ENCODE results near the gene RET. TPM values are rescaled to one million over a fixed set of nuclear protein-coding genes. Genes with fewer than 3 reads are reported as not detected.

The RET gene
- total RNA-seq, 2 experiments from 2014 or later = 0.22 TPM; not detected in 1

DNA sequence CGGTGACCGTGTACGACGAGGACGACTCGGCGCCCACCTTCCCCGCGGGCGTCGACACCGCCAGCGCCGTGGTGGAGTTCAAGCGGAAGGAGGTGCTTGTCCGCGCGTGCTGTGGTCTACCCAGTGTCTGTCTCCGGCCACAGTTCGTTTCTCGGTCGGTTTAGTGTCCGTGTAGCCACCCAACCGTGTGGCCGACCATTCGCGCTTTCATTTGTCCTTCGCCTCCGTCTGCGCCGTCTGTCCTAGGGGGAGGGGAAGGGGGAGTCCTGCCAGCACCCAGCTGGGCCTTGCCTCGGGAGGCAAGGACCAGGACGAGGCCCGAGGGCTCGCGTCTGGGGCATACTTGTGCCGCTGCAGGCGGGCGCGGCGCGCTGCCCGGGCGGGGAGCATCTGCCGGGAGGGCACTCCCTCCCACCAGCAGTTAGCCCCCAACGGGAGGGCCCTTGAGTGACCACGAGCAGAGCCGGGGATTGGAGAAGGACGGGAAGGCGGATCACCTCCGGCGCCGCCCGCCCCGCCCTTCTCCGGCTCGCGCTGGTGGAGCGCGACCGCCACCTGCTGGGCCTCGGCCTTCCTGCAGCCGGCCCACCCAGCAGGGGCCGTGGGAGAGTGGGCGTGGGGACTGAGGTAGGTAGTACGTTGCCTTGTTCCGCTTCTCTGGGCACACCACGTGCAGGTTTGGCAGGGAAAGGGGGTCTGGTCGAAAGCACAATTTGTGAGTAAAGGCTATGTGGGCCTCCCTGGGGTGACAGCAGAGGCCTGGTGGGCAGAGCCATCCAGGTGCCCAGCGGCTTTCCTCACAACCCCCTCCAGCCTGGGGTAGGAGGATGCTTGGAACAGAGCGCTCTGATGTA is 28.5 kb downstream of the RET start:
- H3K27ac Mint-ChIP-seq = peak overlapping the region; percentile 60
- H3K4me1 Mint-ChIP-seq = peaks cover 9% of the 10 kb centered on the region
- POLR2A ChIA-PET = interaction anchor here (2.0 kb wide), 1 partner anchor 33 kb away, joined by 7 read pairs; the partner anchor contains the start of gene CSGALNACT2
- no peaks in the 10 kb centered on the region for H3K36me3 Mint-ChIP-seq
- peaks cover 24% of the 10 kb centered on the region for H3K27me3 Mint-ChIP-seq
- H3K4me3 Mint-ChIP-seq = peak overlapping the region; percentile 77
- H3K9me3 Mint-ChIP-seq = no peaks in the 10 kb centered on the region
- DNase-seq (peak; percentile 91), ATAC-seq (ENCODE audit: low read depth) (peak; percentile 83)

DNA sequence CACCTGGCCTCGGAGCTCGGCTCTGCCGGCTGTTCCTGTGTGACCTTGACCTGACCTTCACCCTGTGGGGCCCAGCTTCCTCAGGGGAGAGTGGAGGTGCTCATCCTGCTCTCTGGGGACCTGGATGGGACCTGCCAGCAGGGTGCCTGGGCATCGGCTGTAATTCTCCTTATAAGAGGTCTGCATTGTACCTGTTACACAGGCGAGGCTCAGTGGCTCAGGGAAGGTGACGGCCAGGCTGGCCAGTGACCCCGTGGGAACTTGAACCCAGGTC is 29.0 kb downstream of the RET start:
- H3K36me3 Mint-ChIP-seq = no peaks in the 10 kb centered on the region
- peaks cover 24% of the 10 kb centered on the region for H3K27me3 Mint-ChIP-seq
- H3K9me3 Mint-ChIP-seq = no peaks in the 10 kb centered on the region
- H3K4me1 Mint-ChIP-seq = peaks cover 11% of the 10 kb centered on the region
- DNase-seq = no peak
- H3K4me3 Mint-ChIP-seq = no peak overlapping the region
- no peak overlapping the region for H3K27ac Mint-ChIP-seq
- POLR2A ChIA-PET = interaction anchor here (2.0 kb wide), 1 partner anchor 32 kb away, joined by 7 read pairs; the partner anchor contains the start of gene CSGALNACT2
- ATAC-seq (ENCODE audit: low read depth) = peak; percentile 6

DNA sequence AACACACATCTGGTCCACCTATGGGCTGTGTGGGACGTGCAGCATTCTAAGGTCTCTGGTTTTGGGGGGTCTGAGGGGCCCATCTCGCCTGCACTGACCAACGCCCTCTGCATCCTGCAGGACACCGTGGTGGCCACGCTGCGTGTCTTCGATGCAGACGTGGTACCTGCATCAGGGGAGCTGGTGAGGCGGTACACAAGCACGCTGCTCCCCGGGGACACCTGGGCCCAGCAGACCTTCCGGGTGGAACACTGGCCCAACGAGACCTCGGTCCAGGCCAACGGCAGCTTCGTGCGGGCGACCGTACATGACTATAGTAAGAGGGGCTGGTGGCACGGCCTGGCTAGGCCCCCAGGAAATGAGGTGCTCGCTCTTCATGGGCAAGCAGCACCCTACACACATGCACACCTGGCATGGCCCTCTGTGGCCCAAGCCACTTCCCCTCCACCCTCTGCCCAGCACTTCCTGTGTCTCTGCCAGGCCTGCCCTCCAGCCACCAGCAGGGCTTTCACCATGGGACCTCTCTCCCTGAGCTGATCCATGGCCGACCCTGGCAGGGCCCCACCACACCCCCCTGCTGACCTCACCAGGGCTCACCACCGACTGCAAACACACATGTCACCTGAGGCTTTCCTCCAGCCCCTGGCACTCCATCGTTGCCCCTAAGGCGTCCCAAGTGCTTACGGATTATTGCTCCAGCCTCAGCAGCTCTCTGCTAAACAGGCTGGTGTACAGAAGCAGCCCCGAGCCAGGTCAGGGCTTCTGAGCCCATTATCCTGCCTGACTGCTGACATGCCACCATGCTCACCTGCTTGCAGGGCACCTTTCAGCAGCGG is 29.6 kb downstream of the RET start:
- ATAC-seq (ENCODE audit: low read depth) (no peak), DNase-seq (no peak)
- H3K9me3 Mint-ChIP-seq = no peaks in the 10 kb centered on the region
- H3K36me3 Mint-ChIP-seq = no peaks in the 10 kb centered on the region
- H3K4me1 Mint-ChIP-seq = peaks cover 11% of the 10 kb centered on the region
- POLR2A ChIA-PET = interaction anchor here (2.0 kb wide), 1 partner anchor 32 kb away, joined by 7 read pairs; the partner anchor contains the start of gene CSGALNACT2
- H3K27me3 Mint-ChIP-seq = peaks cover 24% of the 10 kb centered on the region
- H3K4me3 Mint-ChIP-seq = no peak overlapping the region
- peak overlapping the region; percentile 56 for H3K27ac Mint-ChIP-seq

DNA sequence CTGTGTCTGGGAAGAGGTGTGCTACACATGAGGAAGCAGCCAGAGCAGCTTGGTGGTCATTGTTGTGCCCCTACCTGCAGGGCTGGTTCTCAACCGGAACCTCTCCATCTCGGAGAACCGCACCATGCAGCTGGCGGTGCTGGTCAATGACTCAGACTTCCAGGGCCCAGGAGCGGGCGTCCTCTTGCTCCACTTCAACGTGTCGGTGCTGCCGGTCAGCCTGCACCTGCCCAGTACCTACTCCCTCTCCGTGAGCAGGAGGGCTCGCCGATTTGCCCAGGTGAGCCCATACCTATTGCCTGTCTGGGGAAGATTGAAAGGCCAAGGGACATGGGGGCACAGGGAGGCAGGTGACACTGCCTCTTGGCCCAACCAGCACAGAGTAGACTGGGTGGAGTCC is 32.1 kb downstream of the RET start:
- no peaks in the 10 kb centered on the region for H3K9me3 Mint-ChIP-seq
- H3K27me3 Mint-ChIP-seq = peaks cover 6% of the 10 kb centered on the region
- DNase-seq (no peak), ATAC-seq (ENCODE audit: low read depth) (no peak)
- POLR2A ChIA-PET = no interaction called here
- peaks cover 10% of the 10 kb centered on the region for H3K4me1 Mint-ChIP-seq
- no peak overlapping the region for H3K27ac Mint-ChIP-seq
- no peak overlapping the region for H3K4me3 Mint-ChIP-seq
- no peaks in the 10 kb centered on the region for H3K36me3 Mint-ChIP-seq

DNA sequence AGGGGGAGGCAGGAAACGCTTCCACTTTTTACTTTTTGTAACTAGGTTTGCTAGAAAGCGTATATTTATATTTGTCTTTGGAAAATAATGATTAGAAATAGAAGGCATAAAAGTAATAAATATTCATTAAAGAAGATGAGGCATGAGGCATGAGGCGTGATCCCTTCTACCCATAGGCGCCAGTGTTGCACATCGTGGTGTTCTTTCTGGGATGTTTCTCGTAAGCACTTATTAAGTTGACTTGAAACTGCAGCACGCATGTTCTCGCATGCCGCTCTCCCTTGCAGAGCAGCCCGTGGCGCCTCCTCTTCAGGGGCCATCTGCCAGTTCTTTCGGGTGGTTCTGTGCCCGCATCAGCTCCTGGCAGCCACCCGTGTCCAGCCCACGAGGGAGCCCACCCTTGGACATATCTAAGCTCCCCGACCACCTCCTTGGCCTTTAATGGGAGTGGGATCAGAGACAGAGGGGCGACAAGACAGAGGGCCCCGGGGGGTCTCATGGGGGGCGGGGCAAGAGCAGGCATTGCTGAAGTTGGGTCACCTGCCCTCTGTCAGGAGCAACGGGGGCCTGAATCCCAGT is 32.9 kb downstream of the RET start:
- POLR2A ChIA-PET = interaction anchor here (1.5 kb wide), 1 partner anchor 28 kb away, joined by 4 read pairs; the partner anchor contains the start of gene CSGALNACT2
- Mint-ChIP-seq H3K4me1 (peaks cover 11% of the 10 kb centered on the region), H3K9me3 (no peaks in the 10 kb centered on the region), H3K36me3 (no peaks in the 10 kb centered on the region), H3K27ac (no peak overlapping the region), H3K4me3 (no peak overlapping the region), H3K27me3 (peaks cover 3% of the 10 kb centered on the region)
- DNase-seq = no peak
- no peak for ATAC-seq (ENCODE audit: low read depth)

DNA sequence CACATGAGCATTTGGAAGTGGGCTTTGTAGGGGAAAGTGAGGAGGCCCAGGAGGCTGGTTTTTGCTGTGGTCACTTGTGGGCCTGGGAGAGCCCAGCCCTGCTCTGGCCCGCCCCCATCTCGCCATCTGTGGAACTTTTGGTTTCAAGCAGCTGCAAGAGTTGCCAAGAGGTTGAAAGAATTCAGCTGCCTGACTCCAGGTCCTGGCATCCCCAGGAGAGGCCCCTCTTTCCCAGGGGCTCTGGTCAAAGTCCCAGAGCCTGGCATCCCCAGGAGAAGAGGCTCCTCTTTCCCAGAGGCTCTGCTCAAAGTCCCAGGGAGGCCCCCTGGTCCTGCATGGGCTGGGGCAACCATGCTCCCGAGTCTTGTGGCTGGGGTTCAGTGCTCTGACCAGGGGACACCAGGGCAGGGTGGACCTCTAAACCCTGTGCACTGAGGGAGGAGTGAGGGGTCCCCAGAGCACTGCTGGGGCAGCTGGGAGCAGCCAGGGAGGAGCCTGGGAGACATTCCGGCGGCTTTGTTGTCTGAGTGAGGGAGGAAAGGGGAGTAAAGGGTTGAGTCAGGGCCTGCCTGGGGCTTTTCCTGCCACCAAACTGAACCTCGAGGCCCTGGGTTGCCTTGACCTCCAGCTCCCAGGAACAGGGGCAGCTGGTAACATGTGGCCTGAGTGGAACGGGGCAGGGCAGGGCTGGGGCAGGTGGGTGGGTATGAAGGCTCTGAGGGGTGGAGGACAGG is 33.6 kb downstream of the RET start:
- DNase-seq (no peak), ATAC-seq (ENCODE audit: low read depth) (no peak)
- peaks cover 9% of the 10 kb centered on the region for H3K4me1 Mint-ChIP-seq
- POLR2A ChIA-PET = interaction anchor here (1.5 kb wide), 1 partner anchor 27 kb away, joined by 4 read pairs; the partner anchor contains the start of gene CSGALNACT2
- H3K36me3 Mint-ChIP-seq = no peaks in the 10 kb centered on the region
- H3K27ac Mint-ChIP-seq = no peak overlapping the region
- no peak overlapping the region for H3K4me3 Mint-ChIP-seq
- no peaks in the 10 kb centered on the region for H3K27me3 Mint-ChIP-seq
- no peaks in the 10 kb centered on the region for H3K9me3 Mint-ChIP-seq

DNA sequence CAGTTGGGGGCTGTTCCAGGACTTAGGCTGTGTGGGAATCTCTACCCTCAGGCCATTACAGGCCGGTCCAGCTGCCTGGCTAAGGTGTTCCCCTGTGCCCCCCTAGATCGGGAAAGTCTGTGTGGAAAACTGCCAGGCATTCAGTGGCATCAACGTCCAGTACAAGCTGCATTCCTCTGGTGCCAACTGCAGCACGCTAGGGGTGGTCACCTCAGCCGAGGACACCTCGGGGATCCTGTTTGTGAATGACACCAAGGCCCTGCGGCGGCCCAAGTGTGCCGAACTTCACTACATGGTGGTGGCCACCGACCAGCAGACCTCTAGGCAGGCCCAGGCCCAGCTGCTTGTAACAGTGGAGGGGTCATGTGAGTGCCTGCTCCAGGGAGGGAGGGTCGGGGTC is 34.2 kb downstream of the RET start:
- Mint-ChIP-seq H3K27ac (no peak overlapping the region), H3K27me3 (no peaks in the 10 kb centered on the region), H3K36me3 (no peaks in the 10 kb centered on the region), H3K4me3 (no peak overlapping the region), H3K4me1 (peaks cover 8% of the 10 kb centered on the region), H3K9me3 (no peaks in the 10 kb centered on the region)
- no peak for DNase-seq
- no peak for ATAC-seq (ENCODE audit: low read depth)
- POLR2A ChIA-PET = interaction anchor here (1.5 kb wide), 1 partner anchor 27 kb away, joined by 4 read pairs; the partner anchor contains the start of gene CSGALNACT2

DNA sequence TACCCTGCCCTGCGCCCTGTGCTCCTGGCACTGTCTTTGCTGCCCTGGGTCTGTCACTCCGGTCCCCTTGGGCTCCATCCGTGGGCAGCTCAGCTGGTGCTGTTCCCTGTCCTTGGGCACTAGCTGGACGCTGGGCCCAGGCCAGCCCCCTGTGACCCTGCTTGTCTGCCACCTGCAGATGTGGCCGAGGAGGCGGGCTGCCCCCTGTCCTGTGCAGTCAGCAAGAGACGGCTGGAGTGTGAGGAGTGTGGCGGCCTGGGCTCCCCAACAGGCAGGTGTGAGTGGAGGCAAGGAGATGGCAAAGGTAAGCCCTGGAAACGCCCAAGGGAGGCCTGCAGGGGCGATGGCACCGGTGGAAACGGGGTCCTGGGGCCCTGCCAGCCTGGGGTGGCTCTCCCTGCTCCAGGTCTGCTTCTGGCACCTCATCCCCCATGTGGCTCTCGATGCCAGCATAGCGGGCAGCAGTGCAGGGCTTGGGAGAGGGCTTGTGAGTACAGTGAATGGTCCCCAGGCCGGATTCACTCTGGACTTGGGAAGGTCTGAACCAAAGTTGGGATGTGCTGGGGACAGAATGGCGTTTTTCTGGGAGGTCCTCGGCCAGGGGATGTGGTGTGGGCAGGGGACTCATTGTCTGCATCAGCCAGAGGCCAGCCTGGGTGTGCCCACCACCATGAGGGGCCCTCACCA is 35.2 kb downstream of the RET start:
- Mint-ChIP-seq H3K36me3 (no peaks in the 10 kb centered on the region), H3K27me3 (no peaks in the 10 kb centered on the region), H3K27ac (peak overlapping the region; percentile 9), H3K9me3 (no peaks in the 10 kb centered on the region), H3K4me3 (no peak overlapping the region), H3K4me1 (peaks cover 3% of the 10 kb centered on the region)
- POLR2A ChIA-PET = no interaction called here
- ATAC-seq (ENCODE audit: low read depth) = no peak
- DNase-seq = no peak

DNA sequence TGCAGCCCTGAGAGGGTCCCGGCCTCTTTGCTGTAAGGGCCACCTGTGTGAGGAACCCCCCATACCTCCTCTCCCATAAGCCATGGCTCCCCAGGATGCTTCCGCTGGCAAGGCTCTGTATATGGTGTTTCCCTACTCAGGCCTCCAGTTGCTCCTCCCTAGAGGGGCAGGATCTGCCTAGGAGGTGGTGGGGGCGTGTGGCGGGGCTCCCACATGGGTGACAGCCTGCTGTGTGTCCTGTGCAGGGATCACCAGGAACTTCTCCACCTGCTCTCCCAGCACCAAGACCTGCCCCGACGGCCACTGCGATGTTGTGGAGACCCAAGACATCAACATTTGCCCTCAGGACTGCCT is 35.7 kb downstream of the RET start:
- DNase-seq (no peak), ATAC-seq (ENCODE audit: low read depth) (no peak)
- H3K4me3 Mint-ChIP-seq = no peak overlapping the region
- POLR2A ChIA-PET = no interaction called here
- H3K36me3 Mint-ChIP-seq = no peaks in the 10 kb centered on the region
- no peak overlapping the region for H3K27ac Mint-ChIP-seq
- no peaks in the 10 kb centered on the region for H3K9me3 Mint-ChIP-seq
- H3K4me1 Mint-ChIP-seq = peaks cover 3% of the 10 kb centered on the region
- H3K27me3 Mint-ChIP-seq = no peaks in the 10 kb centered on the region

DNA sequence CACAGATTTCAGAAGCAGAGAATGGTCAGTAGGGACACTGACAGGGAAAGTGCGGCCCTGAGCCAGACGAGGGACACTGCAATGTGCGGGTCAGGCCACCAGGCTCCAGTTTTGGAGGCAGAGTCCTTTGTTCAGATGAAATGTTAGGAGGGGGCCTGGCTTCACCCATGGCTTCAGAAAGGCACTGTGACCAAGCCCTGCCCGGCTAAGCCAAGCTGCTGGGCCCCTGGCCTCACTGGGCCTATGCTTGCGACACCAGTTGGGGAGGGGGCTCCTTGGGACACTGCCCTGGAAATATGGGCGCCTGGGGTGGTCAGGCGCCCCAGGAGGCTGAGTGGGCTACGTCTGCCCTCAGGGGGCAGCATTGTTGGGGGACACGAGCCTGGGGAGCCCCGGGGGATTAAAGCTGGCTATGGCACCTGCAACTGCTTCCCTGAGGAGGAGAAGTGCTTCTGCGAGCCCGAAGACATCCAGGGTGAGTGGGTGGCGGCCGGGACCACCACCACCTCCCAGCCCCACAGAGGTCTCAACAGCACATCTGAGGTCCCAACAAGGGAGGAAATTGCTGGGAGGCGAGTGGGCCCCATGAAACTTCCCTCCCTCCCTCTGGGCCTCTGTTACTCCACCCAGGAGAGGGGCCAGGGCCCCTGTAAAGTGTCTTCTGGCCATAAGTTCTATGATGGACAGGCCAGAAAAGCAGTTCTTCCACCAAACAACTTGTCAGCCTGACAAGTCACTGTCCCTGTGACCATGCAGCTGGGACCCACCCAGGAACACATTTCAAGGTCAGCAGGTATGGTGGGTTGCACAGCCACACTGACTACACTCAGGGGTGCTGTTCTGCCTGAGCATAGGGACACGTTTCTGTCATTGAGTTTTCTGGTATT is 36.6 kb downstream of the RET start:
- Mint-ChIP-seq H3K36me3 (no peaks in the 10 kb centered on the region), H3K9me3 (no peaks in the 10 kb centered on the region), H3K4me1 (peaks cover 3% of the 10 kb centered on the region), H3K4me3 (no peak overlapping the region), H3K27ac (no peak overlapping the region), H3K27me3 (no peaks in the 10 kb centered on the region)
- ATAC-seq (ENCODE audit: low read depth) (no peak), DNase-seq (no peak)
- POLR2A ChIA-PET = interaction anchor here (1.9 kb wide), 1 partner anchor 25 kb away, joined by 5 read pairs; the partner anchor contains the start of gene CSGALNACT2

DNA sequence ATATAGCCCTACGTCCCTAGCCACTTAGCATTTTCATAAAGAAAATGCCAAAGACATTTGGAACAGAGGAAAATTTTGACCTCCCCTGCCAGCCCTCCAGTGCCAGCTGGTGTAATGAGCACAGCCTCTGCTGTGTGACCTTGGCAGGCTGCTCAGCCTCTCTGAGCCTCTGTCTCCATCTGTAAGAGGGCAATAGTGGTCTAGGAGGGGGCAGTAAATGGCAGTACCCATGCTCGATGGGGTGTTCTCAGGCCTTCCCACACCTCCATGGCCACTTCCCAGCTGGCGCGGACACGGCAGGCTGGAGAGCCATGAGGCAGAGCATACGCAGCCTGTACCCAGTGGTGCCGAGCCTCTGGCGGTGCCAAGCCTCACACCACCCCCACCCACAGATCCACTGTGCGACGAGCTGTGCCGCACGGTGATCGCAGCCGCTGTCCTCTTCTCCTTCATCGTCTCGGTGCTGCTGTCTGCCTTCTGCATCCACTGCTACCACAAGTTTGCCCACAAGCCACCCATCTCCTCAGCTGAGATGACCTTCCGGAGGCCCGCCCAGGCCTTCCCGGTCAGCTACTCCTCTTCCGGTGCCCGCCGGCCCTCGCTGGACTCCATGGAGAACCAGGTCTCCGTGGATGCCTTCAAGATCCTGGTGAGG is 37.3 kb downstream of the RET start:
- Mint-ChIP-seq H3K4me1 (peaks cover 3% of the 10 kb centered on the region), H3K27ac (no peak overlapping the region), H3K36me3 (no peaks in the 10 kb centered on the region), H3K27me3 (no peaks in the 10 kb centered on the region), H3K9me3 (no peaks in the 10 kb centered on the region), H3K4me3 (no peak overlapping the region)
- DNase-seq (peak; percentile 20), ATAC-seq (ENCODE audit: low read depth) (no peak)
- POLR2A ChIA-PET = interaction anchor here (1.9 kb wide), 1 partner anchor 24 kb away, joined by 5 read pairs; the partner anchor contains the start of gene CSGALNACT2
